Lower lobe of right lung (tissue), 2 donors: ENCODE results near the gene TTYH2. TPM values are rescaled to one million over a fixed set of nuclear protein-coding genes. Genes with fewer than 3 reads are reported as not detected.
"Not testable (repeated sequence)": the region's sequence is repeated elsewhere in the genome, so short reads cannot be mapped to it uniquely, and the experiment has no call there.

Source experiments
- ATAC-seq, 2 donors: fragments of 200-7000 bp; cut with Tn5 transposase; one replicate each; pipeline ENCODE4 v1.9.1; 2020 to 2022; ENCODE audit warnings: mild to moderate bottlenecking in 2 of 2, moderate library complexity in 2 of 2
- DNase-seq: peaks from one replicate; pipeline ENCODE4 v3.0.0-alpha.2; 2020
- H3K27ac ChIP-seq: fragments of 200-600 bp; one replicate; pipeline ENCODE4 v1.8.0; 2022
- H3K27me3 ChIP-seq: fragments of 200-600 bp; one replicate; pipeline ENCODE4 v1.8.0; 2022; ENCODE audit warnings: low read depth
- H3K36me3 ChIP-seq: fragments of 200-600 bp; one replicate; pipeline ENCODE4 v1.8.0; 2022; ENCODE audit warnings: mild to moderate bottlenecking
- H3K4me1 ChIP-seq: fragments of 200-600 bp; one replicate; pipeline ENCODE4 v1.8.0; 2022
- H3K4me3 ChIP-seq: fragments of 200-600 bp; one replicate; pipeline ENCODE4 v1.8.0; 2022; ENCODE audit warnings: mild to moderate bottlenecking
- H3K9me3 ChIP-seq: fragments of 200-600 bp; one replicate; pipeline ENCODE4 v1.8.0; 2022
- intact Hi-C: fragments of 100-400 bp; cut with DNase I; formaldehyde crosslinking; loops from one replicate; pipeline ENCODE4 v1.11.0; 2022
- total RNA-seq: library from RNA; stranded (reverse); fragmentation: NEBNext Ultra II Directional; extraction: Animal tissue kit (Norgen Biotek cat#: 25700); gene quantifications from one replicate; pipeline ENCODE4 v1.2.1, GENCODE V29; 2021
- TF ChIP-seq, protein P1 (sequence below): fragments of 200-600 bp; IDR thresholded peaks from one replicate; pipeline ENCODE4 v1.8.0; 2022; ENCODE audit warnings: antibody characterized with exemption, mild to moderate bottlenecking
- donor health status: DM: no; HTN: yes; CAD: no; lungs with severe emphysema.

Gene TTYH2
- total RNA-seq, 1 donor from 2014 or later, result 7.7 TPM

DNA sequence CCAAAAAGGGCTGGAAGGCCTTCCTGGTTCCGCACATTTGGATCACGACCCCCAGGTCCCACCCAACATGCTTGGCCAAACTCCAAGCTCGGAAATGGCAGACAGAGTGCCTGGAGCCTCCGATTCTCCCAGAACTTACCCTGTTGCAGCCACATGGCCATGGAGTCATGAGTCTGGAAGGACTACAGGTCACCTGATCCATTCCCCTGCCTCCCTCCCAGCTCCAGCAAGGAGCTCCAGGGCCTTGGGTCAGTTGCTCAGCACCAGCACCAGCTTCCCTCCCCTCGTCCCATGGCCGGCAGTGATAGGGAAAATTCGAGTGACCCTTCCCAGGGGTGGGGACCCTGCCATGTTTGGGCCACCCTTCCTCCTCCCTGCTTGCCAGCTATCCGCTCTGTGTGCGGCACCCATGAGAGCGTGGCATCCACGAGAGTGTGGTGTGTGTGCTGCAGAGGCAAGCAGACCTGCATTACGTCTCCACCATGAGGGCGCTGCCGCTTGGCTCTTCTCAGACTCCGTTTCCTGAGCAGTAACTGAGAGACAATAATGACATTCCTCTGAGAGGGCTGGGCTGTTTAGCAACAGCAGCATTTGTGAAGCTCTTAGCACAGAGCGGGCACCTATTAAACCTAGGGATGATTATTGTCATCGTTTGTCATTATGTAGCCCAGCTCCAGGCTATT, 31.2 kb upstream of the TTYH2 start:
- intact Hi-C loops, result no loop called here
- peak; percentile 38 for DNase-seq
- Histone ChIP-seq H3K4me3 (no peak overlapping the region), H3K27ac (no peak overlapping the region), H3K36me3 (no peaks in the 10 kb centered on the region), H3K4me1 (no peaks in the 10 kb centered on the region), H3K27me3 (peaks cover 21% of the 10 kb centered on the region), H3K9me3 (no peaks in the 10 kb centered on the region)
- no peak for ATAC-seq
- TF ChIP-seq, protein P1, sequence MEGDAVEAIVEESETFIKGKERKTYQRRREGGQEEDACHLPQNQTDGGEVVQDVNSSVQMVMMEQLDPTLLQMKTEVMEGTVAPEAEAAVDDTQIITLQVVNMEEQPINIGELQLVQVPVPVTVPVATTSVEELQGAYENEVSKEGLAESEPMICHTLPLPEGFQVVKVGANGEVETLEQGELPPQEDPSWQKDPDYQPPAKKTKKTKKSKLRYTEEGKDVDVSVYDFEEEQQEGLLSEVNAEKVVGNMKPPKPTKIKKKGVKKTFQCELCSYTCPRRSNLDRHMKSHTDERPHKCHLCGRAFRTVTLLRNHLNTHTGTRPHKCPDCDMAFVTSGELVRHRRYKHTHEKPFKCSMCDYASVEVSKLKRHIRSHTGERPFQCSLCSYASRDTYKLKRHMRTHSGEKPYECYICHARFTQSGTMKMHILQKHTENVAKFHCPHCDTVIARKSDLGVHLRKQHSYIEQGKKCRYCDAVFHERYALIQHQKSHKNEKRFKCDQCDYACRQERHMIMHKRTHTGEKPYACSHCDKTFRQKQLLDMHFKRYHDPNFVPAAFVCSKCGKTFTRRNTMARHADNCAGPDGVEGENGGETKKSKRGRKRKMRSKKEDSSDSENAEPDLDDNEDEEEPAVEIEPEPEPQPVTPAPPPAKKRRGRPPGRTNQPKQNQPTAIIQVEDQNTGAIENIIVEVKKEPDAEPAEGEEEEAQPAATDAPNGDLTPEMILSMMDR, result no peak

DNA sequence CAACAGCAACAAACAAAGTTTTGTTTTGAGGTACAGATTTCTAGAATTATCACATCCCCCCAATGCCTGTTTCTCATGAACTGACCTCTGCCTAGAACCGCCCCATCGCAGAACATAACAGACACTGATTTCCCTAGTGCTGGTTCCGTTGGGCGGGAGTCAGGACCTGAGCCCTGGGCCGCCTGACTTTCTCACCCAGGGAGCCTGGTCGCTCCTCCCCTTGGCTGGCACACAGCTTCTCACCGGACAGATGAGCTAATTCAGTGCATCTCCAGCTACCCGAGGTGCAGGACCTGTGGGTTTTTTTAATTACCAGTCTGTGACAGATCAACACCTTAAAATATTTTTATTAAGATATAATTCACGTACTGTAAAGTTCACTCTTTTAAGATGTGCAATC, 30.0 kb upstream of the TTYH2 start:
- Histone ChIP-seq H3K27ac (no peak overlapping the region), H3K4me1 (no peaks in the 10 kb centered on the region), H3K36me3 (no peaks in the 10 kb centered on the region), H3K27me3 (peaks cover 18% of the 10 kb centered on the region), H3K9me3 (no peaks in the 10 kb centered on the region), H3K4me3 (no peak overlapping the region)
- no peak for ATAC-seq
- intact Hi-C loops, result no loop called here
- DNase-seq, result peak; percentile 31
- TF ChIP-seq, protein P1, result no peak

DNA sequence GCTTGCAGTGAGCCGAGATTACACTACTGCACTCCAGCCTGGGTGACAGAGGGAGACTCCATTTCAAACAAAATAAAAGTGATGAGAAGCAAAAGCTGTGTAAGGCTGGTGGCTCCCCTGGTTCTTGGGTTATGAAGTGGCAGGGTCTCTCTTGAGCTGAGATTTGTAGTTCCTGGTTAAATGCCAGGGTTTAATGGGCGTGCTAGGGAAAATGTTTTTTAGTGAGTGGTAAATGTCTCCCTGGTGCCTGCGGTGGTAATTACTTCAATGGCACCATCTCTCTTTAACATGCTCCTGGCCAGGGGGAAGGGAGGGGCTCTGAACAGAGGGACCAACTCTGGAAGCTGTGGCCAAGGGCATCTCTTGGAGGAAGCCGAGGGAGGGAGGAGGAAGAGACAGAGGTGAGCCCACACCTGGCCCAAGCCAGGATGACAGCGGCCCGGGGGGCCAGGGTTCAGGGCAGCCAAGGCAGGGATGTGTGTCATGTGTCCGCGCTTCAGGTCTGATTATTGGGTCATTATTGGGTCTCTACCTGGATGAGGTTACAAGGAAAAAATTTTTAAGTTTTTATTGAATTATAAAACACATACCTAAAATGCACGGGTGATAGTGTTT, 27.7 kb upstream of the TTYH2 start:
- H3K4me1 ChIP-seq, result no peaks in the 10 kb centered on the region
- no peaks in the 10 kb centered on the region for H3K36me3 ChIP-seq
- peaks cover 2% of the 10 kb centered on the region for H3K27me3 ChIP-seq
- TF ChIP-seq, protein P1, result no peak
- intact Hi-C loops, result no loop called here
- no peak overlapping the region for H3K4me3 ChIP-seq
- H3K27ac ChIP-seq, result no peak overlapping the region
- H3K9me3 ChIP-seq, result no peaks in the 10 kb centered on the region
- DNase-seq, result peak; percentile 20
- no peak for ATAC-seq

DNA sequence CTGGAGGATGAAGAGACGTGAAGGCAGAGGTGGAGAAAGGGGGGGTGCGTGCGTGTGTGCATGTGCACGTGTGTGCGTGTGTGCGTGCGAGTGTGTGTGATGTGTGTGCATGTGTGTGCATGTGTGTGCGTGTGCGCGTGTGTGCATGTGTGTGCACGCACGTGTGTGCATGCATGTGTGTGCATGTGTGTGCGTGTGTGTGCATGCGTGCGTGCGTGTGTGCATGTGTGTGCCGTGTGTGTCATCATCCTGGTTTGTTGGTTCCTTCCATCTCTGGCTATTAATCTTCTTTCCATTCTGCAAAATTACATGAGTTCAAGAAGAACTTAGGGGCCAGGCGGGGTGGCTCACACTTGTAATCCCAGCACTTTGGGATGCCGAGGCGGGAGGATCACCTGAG, 26.9 kb upstream of the TTYH2 start:
- DNase-seq (peak; percentile 23), ATAC-seq (peak in 1 of 2 donors; percentile 27)
- H3K27me3 ChIP-seq, result no peaks in the 10 kb centered on the region
- intact Hi-C loops, result no loop called here
- no peaks in the 10 kb centered on the region for H3K36me3 ChIP-seq
- H3K9me3 ChIP-seq, result no peaks in the 10 kb centered on the region
- no peak overlapping the region for H3K27ac ChIP-seq
- H3K4me3 ChIP-seq, result no peak overlapping the region
- TF ChIP-seq, protein P1, result no peak
- H3K4me1 ChIP-seq, result no peaks in the 10 kb centered on the region

DNA sequence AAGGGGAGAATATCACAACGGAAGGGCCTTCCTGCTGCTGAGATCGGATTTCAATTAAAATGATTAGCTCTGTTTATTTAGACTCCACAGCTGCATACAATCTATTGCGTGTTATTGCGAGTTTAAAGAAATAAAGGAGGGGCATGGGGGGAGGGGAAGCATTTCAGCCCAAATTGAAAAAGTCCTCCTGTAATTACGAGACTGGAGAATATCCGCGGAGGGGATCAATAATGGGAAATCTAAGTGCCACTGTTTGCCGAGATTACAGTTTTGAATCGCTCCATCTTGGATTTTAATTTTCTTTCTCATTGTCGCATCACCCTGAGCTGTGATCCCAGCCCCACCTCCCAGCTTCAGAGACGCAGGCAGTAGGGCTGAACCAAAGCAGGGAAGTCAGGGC, 25.6 kb upstream of the TTYH2 start:
- TF ChIP-seq, protein P1, result no peak
- ATAC-seq, result no peak
- DNase-seq, result no peak
- H3K4me1 ChIP-seq, result no peaks in the 10 kb centered on the region
- H3K27ac ChIP-seq, result no peak overlapping the region
- intact Hi-C loops, result no loop called here
- no peaks in the 10 kb centered on the region for H3K27me3 ChIP-seq
- no peak overlapping the region for H3K4me3 ChIP-seq
- H3K9me3 ChIP-seq, result no peaks in the 10 kb centered on the region
- H3K36me3 ChIP-seq, result no peaks in the 10 kb centered on the region

DNA sequence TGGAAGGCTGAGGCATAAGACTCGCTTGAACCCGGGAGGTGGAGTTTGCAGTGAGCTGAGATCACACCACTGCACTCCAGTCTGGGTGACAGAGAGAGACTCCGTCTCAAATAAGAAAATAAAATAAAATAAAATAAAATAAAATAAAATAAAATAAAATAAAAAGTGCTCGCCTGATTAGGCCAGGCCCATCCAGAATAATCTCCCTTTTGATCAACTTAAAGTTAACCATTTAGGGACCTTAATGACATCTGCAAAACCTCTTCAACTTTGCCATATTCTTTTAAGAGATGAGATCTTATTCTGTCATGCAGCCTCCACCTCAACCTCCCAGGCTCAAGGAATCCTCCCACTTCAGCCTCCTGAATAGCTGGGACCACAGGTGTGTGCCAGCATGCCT, 24.7 kb upstream of the TTYH2 start:
- H3K4me1 ChIP-seq, H3K27me3 ChIP-seq, intact Hi-C loops, H3K27ac ChIP-seq, H3K36me3 ChIP-seq, ATAC-seq, H3K4me3 ChIP-seq, DNase-seq, H3K9me3 ChIP-seq: not testable (repeated sequence)
